ENCODE measurements around the gene MT1A.

Gene MT1A

DNA sequence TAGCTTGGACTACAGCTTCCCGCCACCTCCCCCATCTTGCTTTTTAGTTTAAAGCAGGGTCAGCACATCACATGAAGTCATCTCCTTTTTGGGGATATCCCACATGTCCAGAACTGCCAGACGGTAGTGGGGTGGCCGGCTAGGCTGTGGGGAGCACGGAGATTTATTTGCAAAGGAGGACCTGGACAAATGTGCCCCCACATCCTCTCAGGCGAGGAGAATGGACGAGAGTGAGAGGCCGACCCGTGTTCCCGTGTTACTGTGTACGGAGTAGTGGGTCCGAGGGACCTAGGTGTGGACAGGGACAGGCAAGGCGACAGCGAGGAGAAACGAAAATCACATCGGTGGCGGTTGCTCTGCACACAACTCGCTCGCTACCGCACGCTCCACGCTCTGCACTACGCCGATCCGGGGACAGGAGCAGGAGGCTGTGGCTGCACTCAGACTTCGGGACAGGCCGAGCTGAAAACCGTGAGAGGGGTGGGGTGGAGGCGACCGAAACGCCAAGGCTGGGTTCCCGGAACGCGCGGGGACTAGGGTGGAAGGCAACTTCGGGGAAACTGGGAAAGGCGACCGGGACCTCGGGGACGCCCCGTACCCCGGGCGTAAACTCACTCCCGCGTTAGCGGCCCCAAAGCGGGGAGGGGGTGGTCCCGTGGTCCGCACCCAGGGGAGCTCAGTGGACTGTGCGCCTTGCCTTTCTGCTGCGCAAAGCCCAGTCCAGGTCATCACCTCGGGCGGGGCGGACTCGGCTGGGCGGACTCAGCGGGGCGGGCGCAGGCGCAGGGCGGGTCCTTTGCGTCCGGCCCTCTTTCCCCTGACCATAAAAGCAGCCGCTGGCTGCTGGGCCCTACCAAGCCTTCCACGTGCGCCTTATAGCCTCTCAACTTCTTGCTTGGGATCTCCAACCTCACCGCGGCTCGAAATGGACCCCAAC lies at the start of gene MT1A:
Gene MT1A, plus strand, starts transcription at position 853 of the 937 bp plus-strand sequence. Its CDS starts 73 bp downstream, at position 926.
- DNase-seq (ENCODE audit: low read depth), result no peak

DNA sequence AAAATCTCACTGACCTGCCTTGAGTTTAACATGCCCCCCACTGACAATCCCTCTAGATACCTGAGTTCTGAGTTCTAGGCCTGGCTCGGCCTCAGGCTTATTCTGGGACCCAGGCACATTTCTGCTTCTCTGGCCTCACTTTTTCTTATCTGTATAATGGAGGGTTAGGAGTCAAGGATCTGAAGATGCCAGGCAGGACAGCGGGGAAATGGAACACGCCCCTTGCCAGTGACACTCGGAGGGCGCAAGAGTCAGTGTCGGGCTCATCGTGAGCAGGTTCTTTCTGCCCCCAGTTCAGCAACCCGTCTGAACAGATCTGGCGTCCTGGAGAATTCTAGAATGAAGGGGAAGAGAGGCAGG lies 49.7 kb upstream of the MT1A start:
- no peak for DNase-seq (ENCODE audit: low read depth)

DNA sequence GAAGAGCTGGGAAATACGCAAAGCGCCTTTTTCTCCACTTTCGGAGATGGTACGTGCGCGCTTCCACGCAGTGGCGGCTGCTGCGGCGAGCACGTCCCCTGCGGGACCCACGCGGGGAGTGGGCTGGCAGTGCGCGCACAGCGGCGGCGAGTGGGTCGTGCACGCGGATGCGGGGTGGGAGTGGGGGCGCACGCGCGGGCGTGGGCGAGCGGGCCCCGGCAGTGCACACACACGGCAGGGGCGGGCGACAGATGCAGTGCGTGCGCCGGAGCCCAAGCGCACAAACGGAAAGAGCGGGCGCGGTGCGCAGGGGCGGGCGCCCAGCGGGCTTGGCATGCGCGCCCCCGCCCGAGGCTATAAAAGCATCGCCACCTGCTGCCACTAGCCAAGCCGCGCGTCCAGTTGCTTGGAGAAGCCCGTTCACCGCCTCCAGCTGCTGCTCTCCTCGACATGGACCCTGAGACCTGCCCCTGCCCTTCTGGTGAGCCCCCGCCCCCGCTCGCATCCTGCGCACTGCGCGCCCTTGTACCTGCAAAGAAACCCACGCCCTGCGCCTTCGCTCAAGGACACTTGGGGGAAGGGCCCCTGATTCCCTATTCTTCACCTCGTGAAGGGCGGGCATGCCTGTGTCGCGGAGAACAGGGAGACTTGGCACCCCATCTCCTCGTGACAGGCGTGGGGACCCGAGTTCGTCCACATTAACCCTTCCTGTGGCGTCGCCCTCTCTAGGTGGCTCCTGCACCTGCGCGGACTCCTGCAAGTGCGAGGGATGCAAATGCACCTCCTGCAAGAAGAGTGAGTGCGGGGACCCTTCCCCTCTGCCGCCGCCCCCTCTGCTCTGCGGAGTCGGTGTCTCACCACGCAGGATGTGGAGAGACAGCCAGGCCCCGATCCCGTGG lies 49.1 kb upstream of the MT1A start, which contains the start of gene MT3:
Gene MT3, plus strand, starts transcription at position 388 of the 899 bp plus-strand sequence. Its CDS starts 63 bp downstream, at position 451.
- DNase-seq (ENCODE audit: low read depth), result no peak

- DNase-seq (ENCODE audit: low read depth), result no peak
These were observed 46.9 kb upstream of the MT1A start for GRCh38 chr16:56591377-56592060.

DNA sequence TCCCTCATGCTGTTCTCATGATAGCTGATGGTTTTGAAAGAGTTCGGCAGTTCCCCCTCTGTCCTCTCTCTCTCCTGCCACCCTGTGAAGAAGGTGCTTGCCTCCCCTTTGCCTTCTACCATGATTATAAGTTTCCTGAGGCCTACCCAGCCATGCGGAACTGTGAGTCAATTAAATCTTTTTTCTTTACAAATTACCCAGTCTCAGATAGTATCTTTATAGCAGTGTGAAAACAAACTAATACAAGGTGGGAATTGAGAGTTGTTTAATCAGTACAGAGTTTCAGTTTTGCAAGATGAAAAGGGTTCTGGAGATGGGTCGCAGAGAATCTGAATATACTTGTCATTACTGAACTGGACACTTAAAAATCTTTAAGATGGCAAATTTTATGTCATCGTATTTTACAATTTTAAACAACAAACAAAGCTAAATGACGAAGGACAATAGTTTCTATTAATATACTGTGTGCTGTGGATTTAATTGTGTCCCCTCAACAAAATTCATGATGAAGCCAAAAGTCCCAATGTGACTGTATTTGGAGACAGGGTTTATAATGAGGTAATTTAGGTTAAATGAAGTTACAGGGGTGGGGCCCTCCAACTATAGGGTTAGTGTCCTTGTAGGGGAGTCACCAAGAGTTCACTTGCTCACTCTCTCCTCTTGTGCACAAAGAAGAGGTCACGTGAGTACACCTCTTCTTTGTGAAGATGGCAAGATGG lies 44.7 kb upstream of the MT1A start:
- DNase-seq (ENCODE audit: low read depth), result no peak

DNA sequence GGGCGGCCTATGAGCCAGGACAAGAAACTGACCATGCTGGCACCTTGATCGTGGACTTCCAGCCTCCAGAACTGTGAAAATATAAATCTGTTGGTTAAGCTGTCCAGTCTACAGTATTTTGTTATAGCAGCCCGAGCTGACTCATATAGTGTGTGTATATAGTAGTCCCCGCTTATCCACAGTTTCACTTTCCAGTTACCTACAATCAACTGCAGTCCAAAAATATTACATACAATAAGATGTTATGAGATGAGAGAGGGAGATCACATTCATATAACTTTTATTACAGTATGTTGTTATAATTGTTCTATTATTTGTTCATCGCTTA lies 44.2 kb upstream of the MT1A start:
- no peak for DNase-seq (ENCODE audit: low read depth)

DNA sequence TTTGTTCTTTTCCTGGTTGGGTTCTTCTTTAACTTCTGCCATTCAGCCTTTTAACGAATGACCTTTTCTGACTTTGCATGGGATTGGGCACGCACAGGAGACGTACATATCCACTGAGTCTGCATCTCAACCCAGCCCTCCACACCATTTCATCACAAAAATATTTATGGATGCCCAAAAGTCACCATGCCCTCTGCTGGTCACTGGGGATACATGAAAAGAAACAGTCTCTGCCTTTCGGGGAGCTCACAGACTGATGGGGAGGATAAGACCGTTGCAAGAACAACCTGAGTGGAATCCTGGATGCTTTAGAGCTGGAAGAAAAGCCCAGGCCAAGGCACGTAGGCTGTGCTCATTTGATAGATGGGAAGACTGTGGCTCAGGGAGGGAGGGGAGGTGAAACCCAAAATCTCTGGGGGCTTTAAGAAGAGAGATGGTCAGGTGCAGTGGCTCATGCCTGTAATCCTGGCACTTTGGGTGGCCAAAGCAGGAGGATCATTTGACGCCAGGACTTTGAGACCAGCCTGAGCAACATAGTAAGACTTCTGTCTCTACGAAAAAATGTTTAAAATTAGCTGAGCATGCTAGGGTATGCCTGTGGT lies 38.0 kb upstream of the MT1A start:
- DNase-seq (ENCODE audit: low read depth), result peak; percentile 47

DNA sequence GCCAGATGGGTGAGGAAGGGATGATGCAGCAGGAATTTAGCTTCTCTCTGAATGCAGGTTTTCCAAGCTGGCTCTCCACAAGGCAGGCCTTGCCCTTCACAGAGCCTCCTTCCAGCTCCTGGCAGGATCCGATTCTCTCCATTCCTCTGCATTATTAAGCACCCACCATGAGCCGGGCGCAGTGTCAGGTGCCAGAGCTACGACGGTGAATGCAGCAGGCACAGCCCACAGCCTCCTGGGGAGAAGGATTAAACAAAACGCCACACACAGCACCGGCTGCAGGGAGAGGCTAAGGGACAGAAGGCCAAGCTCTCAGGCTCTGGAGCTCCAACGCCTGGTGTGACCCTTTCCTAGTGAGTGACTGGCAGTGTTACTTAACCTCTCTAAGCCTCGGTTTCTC lies 37.1 kb upstream of the MT1A start:
- no peak for DNase-seq (ENCODE audit: low read depth)

GRCh38 chr16:56603589-56603988 lies 34.9 kb upstream of the MT1A start:
- DNase-seq (ENCODE audit: low read depth), result no peak

DNA sequence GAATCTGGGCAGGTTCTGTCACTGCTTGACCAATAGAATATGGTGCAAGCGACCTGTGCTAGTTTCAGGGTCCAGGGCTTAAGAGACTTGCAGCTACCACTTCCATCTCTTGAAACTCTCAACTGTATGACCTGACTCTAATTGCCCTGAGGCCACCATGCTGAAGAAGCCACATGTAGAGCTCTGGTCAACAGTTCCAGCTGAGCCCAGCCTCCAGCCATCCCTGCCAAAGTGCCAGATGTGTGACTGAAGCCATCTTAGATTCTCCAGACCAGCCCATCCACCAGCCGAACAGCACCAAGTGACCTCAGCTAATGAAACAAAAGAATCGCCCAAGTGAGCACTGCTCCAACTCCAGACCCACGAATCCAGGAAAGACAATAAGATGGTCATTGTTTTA lies 33.5 kb upstream of the MT1A start:
- no peak for DNase-seq (ENCODE audit: low read depth)

DNA sequence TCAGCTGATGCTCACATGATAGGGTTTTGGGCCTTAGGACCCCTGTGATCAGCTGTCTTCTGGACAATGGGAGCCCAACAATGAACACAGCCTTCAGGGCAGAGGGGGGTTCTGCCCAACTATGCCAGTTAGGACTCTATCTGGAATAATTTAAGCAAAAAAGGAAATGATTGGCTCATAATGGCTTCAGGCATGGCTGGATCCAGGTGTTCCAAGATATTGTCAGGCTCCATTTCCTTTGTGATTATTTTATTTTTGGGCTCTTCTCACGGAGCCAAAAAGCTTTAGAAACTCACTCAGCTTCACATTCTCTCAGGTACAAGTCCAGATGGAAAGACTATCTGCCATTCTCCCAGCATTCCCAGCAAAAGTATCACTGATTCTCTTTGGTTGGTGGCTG lies 33.0 kb upstream of the MT1A start:
- no peak for DNase-seq (ENCODE audit: low read depth)

DNA sequence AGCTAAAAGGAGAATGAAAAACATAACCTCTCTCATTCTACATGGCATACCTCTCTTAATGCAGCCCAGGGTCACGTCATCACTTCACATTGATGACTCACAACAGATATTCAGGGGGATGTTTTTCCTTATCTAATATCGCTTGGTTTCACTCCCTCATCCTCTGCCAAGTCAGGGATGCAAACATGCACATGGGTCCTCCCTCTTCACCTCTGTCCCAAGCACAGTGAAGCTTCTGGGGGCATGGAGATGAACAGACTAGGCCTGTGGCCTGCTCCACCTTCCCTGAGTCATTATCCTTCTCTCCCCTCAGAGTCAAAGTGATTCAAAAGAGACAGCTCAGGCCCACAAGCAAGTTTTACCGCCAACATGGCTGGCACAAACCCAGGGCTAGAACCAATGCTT lies 32.4 kb upstream of the MT1A start:
- DNase-seq (ENCODE audit: low read depth), result peak; percentile 81

DNA sequence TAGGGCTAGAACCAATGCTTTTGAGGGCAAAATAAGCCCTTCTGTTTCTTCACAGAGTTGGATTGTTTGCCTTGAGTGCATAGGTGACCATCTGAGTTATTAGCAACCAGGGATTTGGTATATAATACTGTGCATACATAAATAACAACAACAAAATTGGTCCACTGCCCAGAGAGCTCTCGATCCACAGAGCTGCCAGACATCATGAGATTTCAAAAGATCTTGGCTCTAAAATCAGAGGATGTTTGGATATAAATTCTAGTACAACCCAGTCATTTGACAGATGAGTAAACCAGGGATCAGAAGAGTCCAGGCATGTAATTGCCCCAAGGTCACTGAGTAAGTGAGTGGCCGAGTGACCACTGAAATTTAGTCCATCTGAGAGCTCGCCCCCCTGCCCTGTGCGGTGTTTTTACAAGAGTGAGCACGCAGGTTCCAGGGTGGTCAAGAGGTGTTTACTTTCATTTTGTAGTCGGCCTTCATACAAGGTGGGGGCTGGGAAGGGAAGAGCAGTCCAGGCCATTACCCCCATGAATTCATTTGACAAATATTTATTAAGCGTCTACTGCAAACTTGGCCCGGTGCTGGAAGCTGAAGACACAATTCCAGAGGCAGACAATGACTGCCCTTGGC lies 31.9 kb upstream of the MT1A start:
- DNase-seq (ENCODE audit: low read depth), result peak; percentile 85

DNA sequence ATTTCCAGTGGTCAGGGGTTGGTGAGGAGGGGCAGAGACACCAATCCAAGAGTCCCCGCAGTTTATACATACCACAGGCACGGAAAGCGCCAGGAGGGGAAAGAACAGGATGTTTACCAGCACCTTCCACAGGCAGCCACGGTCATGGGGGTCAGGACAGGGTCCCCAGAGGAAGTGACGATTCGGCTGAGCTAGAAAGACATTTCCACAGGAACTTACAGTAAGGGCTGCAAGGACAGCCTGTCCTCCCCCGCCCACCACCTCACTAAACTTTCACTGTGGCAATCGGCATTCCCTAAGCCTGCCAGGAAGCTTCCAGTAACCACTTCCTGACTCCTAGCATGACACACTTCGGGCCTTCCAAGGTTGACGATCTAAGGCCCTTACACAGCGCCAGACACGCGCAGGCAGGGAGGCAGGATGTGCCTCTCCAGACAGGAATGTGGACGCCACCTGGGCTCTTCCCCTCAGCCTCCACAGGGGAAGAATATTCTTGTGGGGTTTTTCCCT lies 31.3 kb upstream of the MT1A start:
- DNase-seq (ENCODE audit: low read depth), result peak; percentile 96

- no peak for DNase-seq (ENCODE audit: low read depth)
These were observed 30.8 kb upstream of the MT1A start for GRCh38 chr16:56607675-56608042.

- peak; percentile 96 for DNase-seq (ENCODE audit: low read depth)
These were observed 30.2 kb upstream of the MT1A start, which contains the start of gene MT2A for GRCh38 chr16:56608043-56608875. Gene MT2A (plus strand): TSS chr16:56608584. CDS start chr16:56608656, 72 bp downstream.

DNA sequence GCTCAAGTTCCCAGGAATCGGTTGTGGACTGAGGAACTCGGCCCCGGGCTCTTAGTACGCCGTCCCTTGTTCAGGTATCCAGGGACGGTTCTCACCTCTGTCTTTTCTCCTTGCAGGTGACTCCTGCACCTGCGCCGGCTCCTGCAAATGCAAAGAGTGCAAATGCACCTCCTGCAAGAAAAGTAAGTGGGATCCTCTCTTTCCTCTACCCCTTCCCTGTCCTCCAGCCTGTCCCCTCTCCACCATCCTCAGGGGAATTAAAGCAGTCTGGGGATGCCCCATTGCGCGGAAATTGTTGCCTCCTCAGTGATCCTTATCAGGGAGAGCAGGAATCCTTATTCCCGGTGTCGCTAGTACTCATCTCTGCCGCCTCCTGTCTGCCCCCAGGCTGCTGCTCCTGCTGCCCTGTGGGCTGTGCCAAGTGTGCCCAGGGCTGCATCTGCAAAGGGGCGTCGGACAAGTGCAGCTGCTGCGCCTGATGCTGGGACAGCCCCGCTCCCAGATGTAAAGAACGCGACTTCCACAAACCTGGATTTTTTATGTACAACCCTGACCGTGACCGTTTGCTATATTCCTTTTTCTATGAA lies 29.5 kb upstream of the MT1A start:
- DNase-seq (ENCODE audit: low read depth), result no peak

- DNase-seq (ENCODE audit: low read depth), result peak; percentile 70
These were observed 29.0 kb upstream of the MT1A start for GRCh38 chr16:56609463-56609921.

DNA sequence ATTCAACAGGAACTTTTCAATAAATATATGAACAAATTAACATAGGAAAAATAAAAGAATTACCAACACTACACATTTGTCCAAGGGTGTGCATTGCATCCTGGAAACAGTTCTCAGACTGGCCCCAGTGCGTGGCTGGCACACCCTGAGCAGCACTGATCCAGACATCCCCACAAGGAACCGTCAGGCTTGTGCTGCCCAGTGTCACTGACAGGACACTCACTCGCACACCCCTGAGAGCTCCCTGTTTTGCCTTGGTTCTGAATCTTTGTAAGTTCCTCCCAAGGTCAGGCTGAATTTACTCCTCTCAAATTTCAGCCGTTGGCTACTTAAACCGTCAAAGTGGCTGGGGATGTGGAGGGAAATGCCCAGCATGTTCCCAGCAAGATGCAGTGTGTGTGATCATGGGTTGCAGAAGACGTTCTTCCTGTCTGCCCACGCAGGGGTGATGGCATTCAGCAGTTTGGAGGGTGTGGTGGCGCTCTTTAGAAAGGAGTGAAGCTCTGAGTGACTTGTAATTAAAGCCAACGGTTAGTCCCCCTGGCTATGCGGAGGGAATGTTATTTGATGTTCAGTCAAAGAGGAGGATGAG lies 28.4 kb upstream of the MT1A start:
- peak; percentile 84 for DNase-seq (ENCODE audit: low read depth)

Data from stromal cell of bone marrow (primary cell).